ENCODE data around the gene FAM120AOS. TPM values are rescaled to one million over a fixed set of nuclear protein-coding genes. Genes with fewer than 3 reads are reported as not detected.

The FAM120AOS gene
- total and polyA plus RNA-seq, 9 donors = 28.4 to 41.8 (median 37.5) TPM

DNA sequence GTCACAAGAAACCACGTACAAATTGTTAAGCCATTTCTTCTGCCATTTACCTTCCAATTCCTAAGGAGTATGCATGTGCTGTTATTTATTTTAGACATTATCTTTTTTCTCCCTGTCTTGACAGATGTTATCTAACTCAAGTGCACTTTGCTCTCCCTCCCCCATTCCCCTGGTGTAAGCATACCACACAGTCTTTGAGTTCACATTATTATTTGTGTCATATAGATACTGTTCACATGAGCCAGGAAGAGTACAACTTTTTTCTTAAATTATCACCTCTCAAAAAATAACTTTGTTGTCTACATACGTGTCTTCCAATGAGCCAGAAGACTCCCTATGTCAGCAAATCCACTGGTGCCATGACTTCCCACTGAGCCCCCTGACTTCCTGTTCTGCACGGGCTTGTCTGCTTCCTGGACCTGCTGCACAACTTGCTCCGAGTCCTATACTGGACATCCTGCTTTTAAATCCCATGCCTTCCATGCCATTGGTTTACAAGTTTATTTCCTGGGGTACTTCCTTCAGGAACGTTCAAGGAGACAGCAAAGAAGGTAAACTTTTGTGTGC, 21.8 kb downstream of the FAM120AOS start:
- H3K36me3 ChIP-seq (ENCODE audit: control insufficient read depth, insufficient read depth, low read length) = no peaks in the 10 kb centered on the region
- no peaks in the 10 kb centered on the region for H3K9me3 ChIP-seq (replicated peaks; ENCODE audit: control insufficient read depth, low read depth, low read length)
- peaks cover 2% of the 10 kb centered on the region for H3K27me3 ChIP-seq (ENCODE audit: control insufficient read depth, insufficient read depth, low read length)
- H3K4me1 ChIP-seq (ENCODE audit: control insufficient read depth, insufficient read depth, low read length) = no peaks in the 10 kb centered on the region
- H3K4me3 ChIP-seq (ENCODE audit: low read length) = no peak overlapping the region
- peak; percentile 27 for DNase-seq
- no peak overlapping the region for H3K27ac ChIP-seq (ENCODE audit: low read length)
- 10% methylated on average over 3 of the region's 5 CpGs for WGBS (ENCODE audit: insufficient coverage)

DNA sequence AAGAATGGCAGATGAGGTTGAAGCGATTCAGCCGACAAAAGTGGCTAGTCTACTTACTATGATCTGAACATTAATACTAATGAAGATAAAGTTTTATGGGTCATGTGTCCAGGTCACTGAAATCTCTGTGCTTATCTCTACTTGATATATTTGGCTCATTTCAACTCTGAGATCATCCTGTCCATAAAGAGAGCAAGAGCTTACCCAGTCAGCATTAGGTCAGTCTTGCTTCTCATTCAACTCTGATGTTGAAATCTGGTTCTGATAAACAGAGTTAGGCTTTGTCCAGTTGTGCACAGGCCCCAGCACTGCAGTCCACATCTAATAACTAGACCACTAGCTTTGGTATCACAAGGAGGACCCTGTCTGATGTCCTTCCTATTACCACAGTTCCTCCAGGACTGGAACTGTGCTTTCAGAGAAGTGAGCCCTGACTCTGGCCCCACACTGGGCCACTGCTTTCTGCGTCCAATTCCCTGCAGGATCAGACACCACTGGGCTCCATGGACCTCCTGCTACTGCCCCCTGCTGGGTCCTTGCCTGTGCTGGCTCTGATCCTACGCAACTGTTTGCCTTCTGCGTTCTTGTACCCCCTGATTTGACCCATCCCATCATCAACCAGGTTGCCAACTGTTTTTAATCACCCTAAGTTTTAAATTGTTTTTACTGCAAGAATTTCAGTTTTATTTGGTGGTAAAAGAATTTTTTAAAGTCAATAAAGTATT, 25.6 kb downstream of the FAM120AOS start:
- DNase-seq = no peak
- peaks cover 2% of the 10 kb centered on the region for H3K27me3 ChIP-seq (ENCODE audit: control insufficient read depth, insufficient read depth, low read length)
- 31% methylated on average over 1 of the region's 5 CpGs for WGBS (ENCODE audit: insufficient coverage)
- no peak overlapping the region for H3K27ac ChIP-seq (ENCODE audit: low read length)
- H3K4me3 ChIP-seq (ENCODE audit: low read length) = no peak overlapping the region
- no peaks in the 10 kb centered on the region for H3K9me3 ChIP-seq (replicated peaks; ENCODE audit: control insufficient read depth, low read depth, low read length)
- no peaks in the 10 kb centered on the region for H3K36me3 ChIP-seq (ENCODE audit: control insufficient read depth, insufficient read depth, low read length)
- no peaks in the 10 kb centered on the region for H3K4me1 ChIP-seq (ENCODE audit: control insufficient read depth, insufficient read depth, low read length)

DNA sequence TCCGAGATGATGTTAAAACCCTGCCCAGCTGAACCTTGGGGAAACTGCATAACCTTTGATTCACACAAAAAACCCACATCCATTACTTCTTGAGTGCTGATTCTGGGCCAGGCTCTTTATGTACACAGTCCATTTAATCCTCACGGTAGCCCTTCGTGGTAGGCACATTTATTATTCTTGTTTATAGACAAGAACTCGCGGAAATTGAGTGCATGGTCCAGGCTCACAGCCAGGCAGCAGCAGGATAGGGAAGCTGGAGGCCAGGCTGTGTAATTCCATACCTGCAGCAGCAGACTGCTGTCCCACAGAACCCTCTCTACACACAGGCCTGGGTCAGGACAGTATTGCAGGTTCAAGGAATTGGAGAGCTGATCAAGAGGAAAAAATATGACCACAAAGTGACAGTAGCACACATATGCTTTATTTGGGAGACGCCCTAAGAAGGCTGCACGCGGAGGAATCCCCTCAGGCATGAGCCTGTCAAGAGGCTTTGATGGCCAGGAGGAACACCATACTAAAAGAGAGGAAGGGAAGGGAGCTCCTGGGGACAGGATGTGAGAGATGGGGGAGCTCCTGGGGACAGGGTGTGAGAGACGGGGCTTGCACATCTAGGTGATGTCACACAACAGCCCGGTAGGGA, 30.3 kb downstream of the FAM120AOS start:
- DNase-seq = no peak
- H3K4me3 ChIP-seq (ENCODE audit: low read length) = no peak overlapping the region

DNA sequence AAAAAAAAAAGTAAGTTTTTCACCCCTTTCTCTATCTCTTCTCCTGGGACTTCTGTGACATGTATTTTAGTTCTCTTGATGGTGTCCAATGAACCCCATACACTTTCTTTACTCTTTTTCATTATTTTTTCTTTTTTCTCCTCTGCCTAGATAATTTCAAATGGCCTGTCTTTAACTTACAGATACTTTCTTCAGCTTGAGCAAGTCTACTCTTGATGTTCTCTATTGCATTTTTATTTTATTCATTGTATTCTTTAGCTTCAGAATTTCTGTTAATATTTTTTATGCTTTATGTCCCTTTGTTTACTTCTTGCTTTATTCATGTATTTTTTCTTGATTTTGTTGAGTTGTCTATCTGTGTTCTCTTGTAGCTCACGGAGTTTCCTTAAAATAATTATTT, 34.4 kb downstream of the FAM120AOS start:
- no peaks in the 10 kb centered on the region for H3K27me3 ChIP-seq (ENCODE audit: control insufficient read depth, insufficient read depth, low read length)
- peaks cover 17% of the 10 kb centered on the region for H3K9me3 ChIP-seq (replicated peaks; ENCODE audit: control insufficient read depth, low read depth, low read length)
- WGBS (ENCODE audit: insufficient coverage) = no CpG with 5 or more reads among the region's 1 CpG
- no peaks in the 10 kb centered on the region for H3K4me1 ChIP-seq (ENCODE audit: control insufficient read depth, insufficient read depth, low read length)
- no peak overlapping the region for H3K27ac ChIP-seq (ENCODE audit: low read length)
- H3K4me3 ChIP-seq (ENCODE audit: low read length) = no peak overlapping the region
- H3K36me3 ChIP-seq (ENCODE audit: control insufficient read depth, insufficient read depth, low read length) = no peaks in the 10 kb centered on the region
- no peak for DNase-seq

More for the DNA sequence above, 30.3 kb downstream of the FAM120AOS start:
- WGBS (ENCODE audit: insufficient coverage) = 60% methylated on average over 8 of the region's 10 CpGs
- H3K36me3 ChIP-seq (ENCODE audit: control insufficient read depth, insufficient read depth, low read length) = no peaks in the 10 kb centered on the region
- no peaks in the 10 kb centered on the region for H3K4me1 ChIP-seq (ENCODE audit: control insufficient read depth, insufficient read depth, low read length)
- no peak overlapping the region for H3K27ac ChIP-seq (ENCODE audit: low read length)
- peaks cover 2% of the 10 kb centered on the region for H3K27me3 ChIP-seq (ENCODE audit: control insufficient read depth, insufficient read depth, low read length)
- peaks cover 7% of the 10 kb centered on the region for H3K9me3 ChIP-seq (replicated peaks; ENCODE audit: control insufficient read depth, low read depth, low read length)

DNA sequence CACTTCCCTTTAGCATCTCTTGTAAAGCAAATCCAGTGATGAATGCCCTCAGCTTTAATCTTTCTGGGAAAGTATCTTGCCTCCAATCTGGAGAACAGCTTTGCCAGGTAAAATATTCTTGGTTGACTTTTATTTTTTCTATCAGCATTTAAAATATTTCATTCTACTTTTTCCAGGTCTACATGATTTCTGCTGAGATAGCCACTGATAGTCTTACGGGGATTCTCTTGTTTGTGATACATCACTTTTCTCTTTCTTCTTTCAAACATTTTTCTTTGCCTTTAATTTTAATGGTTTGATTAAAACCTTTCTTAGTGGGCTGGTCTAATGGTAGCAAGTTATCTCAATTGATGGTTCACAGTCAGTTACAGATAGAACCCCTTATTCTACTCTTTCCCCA, 35.8 kb downstream of the FAM120AOS start:
- Histone ChIP-seq H3K36me3 (ENCODE audit: control insufficient read depth, insufficient read depth, low read length) (no peaks in the 10 kb centered on the region), H3K4me3 (ENCODE audit: low read length) (no peak overlapping the region), H3K9me3 (replicated peaks; ENCODE audit: control insufficient read depth, low read depth, low read length) (peaks cover 17% of the 10 kb centered on the region), H3K27me3 (ENCODE audit: control insufficient read depth, insufficient read depth, low read length) (no peaks in the 10 kb centered on the region), H3K4me1 (ENCODE audit: control insufficient read depth, insufficient read depth, low read length) (no peaks in the 10 kb centered on the region), H3K27ac (ENCODE audit: low read length) (no peak overlapping the region)
- DNase-seq = no peak
- WGBS (ENCODE audit: insufficient coverage) = no CpG with 5 or more reads among the region's 1 CpG

DNA sequence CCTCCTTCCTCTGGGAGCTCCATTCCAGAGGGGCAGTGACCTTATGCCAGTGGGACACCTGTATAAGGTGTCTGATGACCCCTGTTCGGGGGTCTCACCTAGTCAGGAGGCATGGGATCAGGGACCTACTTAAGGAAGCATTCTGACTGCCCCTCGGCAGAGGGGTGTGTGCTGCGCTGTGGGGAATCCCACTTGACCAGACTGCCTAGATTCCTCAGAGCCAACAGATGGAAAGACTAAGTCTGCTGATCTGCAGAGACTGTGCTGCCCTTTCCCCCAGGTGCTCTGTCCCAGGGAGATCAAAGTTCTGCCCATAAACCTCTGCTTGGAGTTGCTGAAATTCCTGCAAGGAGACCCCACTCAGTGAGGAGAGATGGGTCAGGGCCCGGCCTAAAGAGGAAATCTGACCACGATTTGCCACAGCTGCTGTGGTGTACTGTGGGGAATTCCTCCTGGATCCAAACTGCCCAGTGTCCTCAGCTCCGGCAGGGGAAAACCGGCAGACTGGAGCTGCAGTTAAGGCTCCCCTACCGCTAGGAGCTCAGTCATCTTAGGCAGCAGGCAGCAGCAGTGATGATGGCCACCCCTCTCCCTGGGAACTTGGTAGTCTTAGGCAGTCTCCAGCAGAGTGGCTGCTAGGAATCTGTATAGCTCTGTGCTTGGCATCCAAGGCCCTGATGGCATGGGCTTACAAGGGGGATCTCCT, 36.7 kb downstream of the FAM120AOS start:
- Histone ChIP-seq H3K9me3 (replicated peaks; ENCODE audit: control insufficient read depth, low read depth, low read length) (peaks cover 17% of the 10 kb centered on the region), H3K27ac (ENCODE audit: low read length) (no peak overlapping the region), H3K27me3 (ENCODE audit: control insufficient read depth, insufficient read depth, low read length) (no peaks in the 10 kb centered on the region), H3K4me1 (ENCODE audit: control insufficient read depth, insufficient read depth, low read length) (no peaks in the 10 kb centered on the region), H3K4me3 (ENCODE audit: low read length) (no peak overlapping the region), H3K36me3 (ENCODE audit: control insufficient read depth, insufficient read depth, low read length) (no peaks in the 10 kb centered on the region)
- WGBS (ENCODE audit: insufficient coverage) = 86% methylated on average over 8 of the region's 8 CpGs
- DNase-seq = no peak

DNA sequence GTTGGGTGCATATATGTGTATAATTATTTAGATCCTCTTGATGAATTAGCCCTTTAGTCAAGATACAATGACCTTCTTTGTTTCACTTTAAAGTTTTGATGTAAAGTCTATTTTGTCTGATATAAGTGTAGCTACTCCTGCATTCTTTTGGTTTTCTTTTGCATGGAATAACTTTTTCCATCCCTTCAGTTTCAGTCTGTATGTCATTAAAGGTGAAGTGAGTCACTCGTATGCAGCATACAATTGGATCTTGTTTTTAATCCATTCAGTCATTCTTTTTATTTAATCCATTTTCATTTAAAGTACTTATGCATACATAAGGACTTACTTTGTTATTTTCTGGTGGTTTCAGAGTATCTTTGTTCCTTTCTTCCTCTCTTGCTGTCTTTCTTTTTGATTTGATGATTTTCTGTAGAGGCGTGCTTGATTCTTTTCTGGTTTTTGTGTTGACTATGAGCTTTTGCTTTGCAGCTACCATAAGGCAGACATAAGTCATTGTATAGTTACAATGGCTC, 38.1 kb downstream of the FAM120AOS start:
- Histone ChIP-seq H3K4me3 (ENCODE audit: low read length) (no peak overlapping the region), H3K9me3 (replicated peaks; ENCODE audit: control insufficient read depth, low read depth, low read length) (peaks cover 17% of the 10 kb centered on the region), H3K27me3 (ENCODE audit: control insufficient read depth, insufficient read depth, low read length) (no peaks in the 10 kb centered on the region), H3K27ac (ENCODE audit: low read length) (no peak overlapping the region), H3K36me3 (ENCODE audit: control insufficient read depth, insufficient read depth, low read length) (no peaks in the 10 kb centered on the region), H3K4me1 (ENCODE audit: control insufficient read depth, insufficient read depth, low read length) (no peaks in the 10 kb centered on the region)
- no peak for DNase-seq
- no CpG with 5 or more reads among the region's 2 CpGs for WGBS (ENCODE audit: insufficient coverage)

DNA sequence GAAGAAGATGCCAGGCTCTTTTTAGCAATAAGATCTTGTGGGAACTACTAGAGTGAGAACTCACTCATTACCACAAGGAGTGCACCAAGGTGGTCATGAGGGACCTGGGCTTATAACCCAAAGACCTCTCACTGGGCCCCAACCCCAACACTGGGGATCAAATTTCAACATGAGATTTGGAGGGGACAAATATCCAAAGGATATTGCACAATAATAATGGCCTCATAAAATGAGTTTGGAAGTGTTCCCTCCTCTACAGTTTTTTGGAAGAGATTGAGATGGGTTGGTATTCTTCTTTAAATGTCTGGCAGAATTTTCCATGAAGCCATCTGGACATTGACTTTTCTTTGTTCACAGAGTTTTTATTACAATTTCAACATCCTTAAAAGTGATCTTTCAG, 39.9 kb downstream of the FAM120AOS start:
- H3K4me1 ChIP-seq (ENCODE audit: control insufficient read depth, insufficient read depth, low read length) = no peaks in the 10 kb centered on the region
- H3K27ac ChIP-seq (ENCODE audit: low read length) = no peak overlapping the region
- no peaks in the 10 kb centered on the region for H3K36me3 ChIP-seq (ENCODE audit: control insufficient read depth, insufficient read depth, low read length)
- H3K27me3 ChIP-seq (ENCODE audit: control insufficient read depth, insufficient read depth, low read length) = no peaks in the 10 kb centered on the region
- no peak overlapping the region for H3K4me3 ChIP-seq (ENCODE audit: low read length)
- no peak for DNase-seq
- H3K9me3 ChIP-seq (replicated peaks; ENCODE audit: control insufficient read depth, low read depth, low read length) = peaks cover 14% of the 10 kb centered on the region

DNA sequence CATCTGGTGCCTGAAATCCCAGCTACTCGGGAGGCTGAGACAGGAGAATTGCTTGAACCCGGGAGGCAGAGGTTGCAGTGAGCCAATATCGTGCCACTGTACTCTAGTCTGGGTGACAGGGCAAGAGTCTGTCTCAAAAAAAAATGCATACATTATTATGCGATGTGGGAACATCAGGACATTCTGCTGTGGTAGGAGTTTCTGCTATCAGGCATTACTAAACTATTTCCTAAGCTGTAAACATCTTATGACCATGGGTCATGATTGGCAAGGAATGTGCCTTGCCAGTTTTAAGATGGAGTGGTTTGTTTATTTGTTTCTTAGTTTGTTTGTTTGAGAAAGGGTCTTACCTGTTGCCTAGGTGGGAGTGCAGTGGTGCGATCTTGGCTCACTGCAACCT, 47.0 kb downstream of the FAM120AOS start:
- H3K27ac ChIP-seq (ENCODE audit: low read length) = no peak overlapping the region
- no peak for DNase-seq
- whole genome bisulfite sequencing (ENCODE audit: insufficient coverage) = 100% methylated on average over 1 of the region's 5 CpGs
- no peaks in the 10 kb centered on the region for H3K27me3 ChIP-seq (ENCODE audit: control insufficient read depth, insufficient read depth, low read length)
- H3K4me3 ChIP-seq (ENCODE audit: low read length) = no peak overlapping the region
- H3K4me1 ChIP-seq (ENCODE audit: control insufficient read depth, insufficient read depth, low read length) = no peaks in the 10 kb centered on the region
- no peaks in the 10 kb centered on the region for H3K36me3 ChIP-seq (ENCODE audit: control insufficient read depth, insufficient read depth, low read length)
- H3K9me3 ChIP-seq (replicated peaks; ENCODE audit: control insufficient read depth, low read depth, low read length) = no peaks in the 10 kb centered on the region

DNA sequence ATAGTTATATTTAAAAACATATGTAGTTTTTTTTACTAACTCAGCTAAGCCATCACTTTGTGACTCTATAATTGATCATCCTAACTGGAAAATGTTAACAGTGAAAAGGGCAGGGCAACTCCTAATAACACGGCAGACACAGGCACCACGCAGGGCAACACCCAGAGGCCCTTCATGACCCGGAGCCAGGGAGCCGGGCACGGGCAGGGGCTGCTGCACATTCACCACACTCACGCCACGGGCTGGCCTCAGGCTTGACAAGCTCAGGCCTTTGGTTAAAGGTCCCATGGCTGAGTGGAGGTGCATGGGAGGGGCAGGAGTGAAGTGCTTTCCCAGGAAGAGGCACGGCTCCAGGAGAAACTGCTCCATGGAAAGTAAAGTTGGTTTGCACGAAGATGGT, 54.9 kb downstream of the FAM120AOS start:
- WGBS (ENCODE audit: insufficient coverage) = 88% methylated on average over 9 of the region's 9 CpGs

More for the DNA sequence above, 54.9 kb downstream of the FAM120AOS start:
- Histone ChIP-seq H3K36me3 (ENCODE audit: control insufficient read depth, insufficient read depth, low read length) (no peaks in the 10 kb centered on the region), H3K9me3 (replicated peaks; ENCODE audit: control insufficient read depth, low read depth, low read length) (no peaks in the 10 kb centered on the region), H3K27ac (ENCODE audit: low read length) (no peak overlapping the region), H3K4me1 (ENCODE audit: control insufficient read depth, insufficient read depth, low read length) (no peaks in the 10 kb centered on the region), H3K27me3 (ENCODE audit: control insufficient read depth, insufficient read depth, low read length) (no peaks in the 10 kb centered on the region), H3K4me3 (ENCODE audit: low read length) (no peak overlapping the region)
- DNase-seq = no peak

Data from muscle of leg (tissue), 11 donors.